Umbilical cord (tissue), 2 donors: ENCODE data around the gene EHD3. TPM values are rescaled to one million over a fixed set of nuclear protein-coding genes. Genes with fewer than 3 reads are reported as not detected.

Source experiments
- DNase-seq: peaks from one replicate; pipeline ENCODE4 v3.0.0-alpha.2; 2015; ENCODE audit warnings: low spot score
- total RNA-seq: library from RNA; depleted of rRNA; stranded (reverse); fragments of >200 nt; gene quantifications from one replicate; pipeline ENCODE4 v1.2.3, GENCODE V29; 2014; ENCODE audit warnings: low replicate concordance; ENCODE audit not compliant: insufficient read depth

EHD3 gene
- total RNA-seq: 18.1 TPM

DNA sequence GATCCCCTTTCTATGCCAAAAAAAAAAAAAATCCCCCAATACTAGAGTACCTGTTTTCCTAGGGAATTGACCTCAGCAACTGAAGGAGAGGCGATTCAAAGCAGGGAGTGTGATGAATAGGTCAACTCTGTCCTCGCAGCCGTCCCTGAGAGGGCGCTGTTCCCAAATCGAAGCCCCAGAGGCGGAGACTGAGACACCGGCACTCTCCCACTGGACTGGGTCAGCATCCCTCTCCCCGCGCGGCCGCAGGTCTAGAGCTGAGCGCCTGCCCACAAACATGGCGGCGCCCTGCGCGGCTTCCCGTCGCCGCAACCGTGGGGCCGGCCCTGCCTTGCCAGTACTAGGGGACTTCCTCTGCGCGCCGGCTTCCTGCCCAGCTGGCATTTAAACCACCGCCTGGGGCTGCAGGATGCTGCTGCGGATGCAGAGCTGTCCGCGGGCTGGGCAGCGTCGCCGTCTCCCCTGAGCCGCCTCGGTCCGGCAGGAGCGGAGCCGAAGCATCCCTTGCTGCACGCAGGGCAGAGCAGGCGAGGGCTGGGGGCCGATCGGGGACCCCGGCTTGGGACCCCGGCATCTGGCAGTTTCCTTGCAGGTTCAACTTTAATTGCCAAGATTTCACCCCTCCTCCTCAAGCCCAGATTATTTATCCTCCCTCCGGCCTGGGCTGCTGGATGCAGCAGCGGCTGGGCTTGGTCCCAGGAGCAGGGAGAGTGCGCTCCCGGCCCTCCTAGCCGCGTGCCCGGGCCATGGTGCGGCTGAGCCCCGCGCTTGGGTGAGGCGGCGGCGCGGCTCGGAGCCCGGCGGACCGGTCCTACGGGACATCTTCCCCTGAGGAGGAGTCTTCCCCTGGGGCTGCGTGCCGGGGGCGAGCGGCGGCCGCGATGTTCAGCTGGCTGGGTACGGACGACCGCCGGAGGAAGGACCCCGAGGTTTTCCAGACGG lies at the start of gene EHD3:
Gene EHD3 (plus strand): TSS at position 412 of the 942 bp plus-strand sequence. CDS start 470 bp downstream, at position 882.
- DNase-seq: peak; percentile 95

- DNase-seq: no peak
These were observed 46.8 kb upstream of the EHD3 start for GRCh38 chr2:31187166-31187565.

GRCh38 chr2:31188131-31188530 lies 45.8 kb upstream of the EHD3 start:
- DNase-seq: no peak

- no peak for DNase-seq
These were observed 44.8 kb upstream of the EHD3 start for GRCh38 chr2:31189141-31189540.

DNA sequence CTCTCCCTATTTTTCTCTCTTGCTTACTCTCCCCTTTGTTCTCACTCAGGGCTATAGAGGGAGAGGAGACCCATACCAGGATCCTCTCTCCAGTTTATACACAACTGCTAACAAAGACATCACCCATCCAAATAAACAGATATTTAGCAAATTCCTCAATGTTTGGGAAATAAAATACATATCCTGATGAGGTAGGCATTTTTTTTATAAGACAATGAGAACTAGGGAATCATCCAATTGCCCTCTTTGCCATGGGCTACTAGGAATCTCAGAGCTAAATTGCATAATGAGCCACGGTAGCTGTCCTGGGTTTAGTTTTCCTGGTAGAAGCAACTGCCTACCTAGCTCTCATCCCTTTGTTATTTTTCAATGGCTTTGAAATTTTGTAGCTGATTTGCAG lies 43.8 kb upstream of the EHD3 start:
- no peak for DNase-seq

DNA sequence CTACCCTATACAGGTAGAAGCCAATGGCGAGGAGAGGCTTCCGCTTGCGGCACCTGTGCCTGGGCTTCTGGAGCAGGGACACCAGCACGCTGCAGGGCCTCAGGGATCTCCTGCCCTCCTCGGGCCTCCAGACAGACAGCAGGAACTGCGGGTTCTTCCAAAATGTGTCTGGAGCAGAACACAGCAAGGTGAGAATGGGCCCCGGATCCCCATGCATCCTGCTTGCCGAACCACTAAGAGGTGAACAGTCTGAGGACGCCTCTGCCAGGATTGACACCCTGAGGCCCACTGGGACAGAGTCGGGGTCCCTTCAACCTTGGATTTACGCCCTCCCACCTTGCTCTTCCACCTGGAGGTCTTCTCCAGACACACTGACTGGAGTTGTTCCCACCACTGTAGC lies 42.0 kb upstream of the EHD3 start:
- no peak for DNase-seq

- no peak for DNase-seq
These were observed 41.6 kb upstream of the EHD3 start for GRCh38 chr2:31192396-31192795.

GRCh38 chr2:31192851-31193392 lies 41.0 kb upstream of the EHD3 start:
- no peak for DNase-seq

DNA sequence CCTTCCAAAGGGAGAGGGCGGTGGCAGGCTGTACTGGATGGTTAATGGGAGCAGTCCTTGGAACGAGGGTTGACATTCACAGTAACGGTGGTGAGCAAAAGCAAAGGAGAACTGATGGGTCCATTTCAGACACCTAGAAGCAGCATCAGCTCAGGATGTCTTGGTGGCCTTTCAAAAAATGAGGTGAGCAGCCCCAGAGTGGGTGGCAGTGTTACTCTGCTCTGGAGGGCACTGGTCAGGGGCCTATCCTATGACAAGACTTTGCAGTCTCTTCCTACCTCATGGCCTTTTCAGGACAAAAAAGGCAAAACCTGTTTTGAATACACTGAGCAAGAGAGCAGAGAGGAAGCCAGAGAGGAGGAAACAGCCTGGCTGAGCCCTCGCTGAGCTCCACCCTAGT lies 40.1 kb upstream of the EHD3 start:
- DNase-seq: no peak

DNA sequence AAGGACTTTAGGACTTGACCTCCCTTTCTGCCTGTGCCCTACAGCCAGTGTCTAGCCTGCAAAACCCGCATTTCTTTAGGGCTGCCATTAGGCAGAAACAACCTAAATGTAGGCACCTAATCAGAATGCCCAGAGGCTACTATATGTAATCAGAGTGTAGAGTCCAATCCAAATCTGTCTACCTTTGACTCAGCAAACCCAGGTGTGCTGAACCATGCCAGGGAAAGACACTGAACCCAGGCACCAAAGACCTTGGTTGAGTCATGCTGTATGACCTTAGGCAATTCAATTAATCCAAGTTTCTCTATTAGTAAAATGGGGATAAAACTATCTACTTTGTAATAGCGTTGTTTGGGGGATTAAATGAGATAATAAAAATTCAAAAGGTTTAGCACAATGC lies 37.3 kb upstream of the EHD3 start:
- DNase-seq: no peak

- DNase-seq: no peak
These were observed 36.8 kb upstream of the EHD3 start for GRCh38 chr2:31197166-31197565.

- DNase-seq: no peak
These were observed 36.3 kb upstream of the EHD3 start for GRCh38 chr2:31197669-31198068.

DNA sequence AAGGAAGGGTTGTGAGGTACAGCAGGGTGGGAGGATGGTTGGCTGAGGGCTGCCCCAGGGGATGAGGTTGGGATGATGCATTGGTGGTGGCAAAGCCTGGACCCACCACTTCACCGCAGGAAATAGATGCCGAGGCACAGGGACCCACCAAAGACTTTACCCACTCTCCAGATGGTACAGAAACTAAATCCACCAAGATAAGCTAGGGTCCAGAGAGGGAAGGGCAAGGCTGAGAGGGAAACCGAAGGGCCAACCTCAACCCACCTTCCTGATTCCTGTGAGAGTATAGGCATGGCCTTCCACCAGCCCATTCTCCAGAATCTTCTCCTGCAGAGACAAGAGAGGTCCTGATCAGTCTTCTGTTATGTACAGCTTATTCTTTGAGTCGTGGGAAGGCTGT lies 34.7 kb upstream of the EHD3 start:
- DNase-seq: no peak

GRCh38 chr2:31200972-31201371 lies 33.0 kb upstream of the EHD3 start:
- DNase-seq: no peak

- no peak for DNase-seq
These were observed 31.9 kb upstream of the EHD3 start for GRCh38 chr2:31202041-31202440.

GRCh38 chr2:31202833-31203232 lies 31.1 kb upstream of the EHD3 start:
- no peak for DNase-seq

GRCh38 chr2:31203916-31204315 lies 30.0 kb upstream of the EHD3 start:
- DNase-seq: no peak

- no peak for DNase-seq
These were observed 29.2 kb upstream of the EHD3 start for GRCh38 chr2:31204783-31205182.

DNA sequence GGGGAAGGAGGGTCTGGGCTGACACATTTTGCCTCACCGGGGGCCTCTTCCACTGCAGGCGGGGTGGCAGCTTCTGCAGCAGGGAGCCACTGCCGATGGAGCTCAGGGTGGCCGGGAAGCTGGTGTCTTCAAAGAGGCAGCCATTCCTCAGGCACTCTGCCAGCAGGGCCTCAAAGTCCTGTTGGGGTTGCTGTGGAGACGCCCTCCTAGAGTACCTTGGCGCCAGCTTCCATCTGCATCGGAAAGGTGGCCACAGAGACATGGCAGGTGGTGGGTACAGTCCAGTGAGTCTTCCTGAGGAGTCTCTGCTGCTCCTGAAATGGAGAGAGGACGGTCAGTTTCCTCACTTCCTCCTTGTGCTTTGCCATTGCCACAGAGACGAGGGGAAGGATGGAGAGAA lies 28.8 kb upstream of the EHD3 start:
- no peak for DNase-seq

DNA sequence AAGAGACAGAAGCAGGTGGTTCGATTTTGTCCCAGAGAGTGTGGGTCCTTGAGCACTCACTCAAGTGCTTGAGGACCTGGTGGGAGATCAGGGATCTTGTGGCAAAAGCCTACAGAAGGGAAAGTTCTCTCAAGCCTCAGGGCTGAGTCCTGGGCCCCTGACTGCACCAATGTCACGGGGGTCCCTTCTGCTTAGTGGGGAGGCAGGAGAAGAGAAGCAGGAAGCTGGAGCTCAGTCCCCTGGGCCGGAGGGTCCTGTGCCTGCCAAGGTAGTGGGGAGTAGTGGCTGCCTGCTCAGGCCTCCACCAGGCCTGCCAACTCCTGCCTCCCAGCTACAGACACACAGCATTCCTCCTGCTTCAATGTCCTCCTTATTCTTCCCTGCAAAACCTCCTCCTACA lies 28.3 kb upstream of the EHD3 start:
- no peak for DNase-seq

DNA sequence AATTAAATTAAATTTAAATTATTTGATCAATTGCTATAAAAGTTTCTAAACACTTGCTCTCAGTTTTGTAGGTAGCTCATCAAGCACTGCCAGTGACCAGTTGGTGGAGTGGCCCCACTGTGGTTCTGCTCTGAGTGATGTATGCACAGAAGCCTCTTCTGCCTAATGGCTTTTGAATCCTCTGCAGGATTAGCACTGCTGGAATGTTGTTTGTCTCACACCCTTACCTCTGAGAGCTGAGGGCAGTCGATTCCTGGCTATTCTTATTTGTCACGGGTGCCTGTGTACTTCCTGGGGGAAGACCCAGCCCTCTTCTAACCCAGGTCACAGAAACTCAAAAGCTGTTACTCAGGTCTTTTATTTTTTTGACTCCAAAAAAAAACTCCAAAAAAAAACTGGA lies 26.2 kb upstream of the EHD3 start:
- peak; percentile 26 for DNase-seq

- DNase-seq: no peak
These were observed 25.7 kb upstream of the EHD3 start for GRCh38 chr2:31208240-31208639.
